Endodermal cell (in vitro differentiated cells): Measurements from ENCODE around the gene AHNAK. TPM values are rescaled to one million over a fixed set of nuclear protein-coding genes. Genes with fewer than 3 reads are reported as not detected.
A peak's percentile ranks its signal among the peaks of the same experiment; 100 is the strongest.

Experiments
- DNase-seq: peaks from one replicate; pipeline ENCODE4 v3.0.0-alpha.2; 2017
- H3K27ac ChIP-seq: 2 replicates; pipeline ENCODE4 v1.5.1; 2013; ENCODE audit warnings: mild to moderate bottlenecking, low read depth, low read length, moderate library complexity
- H3K27me3 ChIP-seq: 2 replicates; pipeline ENCODE4 v1.6.1; 2013; ENCODE audit warnings: mild to moderate bottlenecking, low read length, moderate library complexity; ENCODE audit not compliant: insufficient read depth, control insufficient read depth, poor library complexity, severe bottlenecking
- H3K36me3 ChIP-seq: 2 replicates; pipeline ENCODE4 v1.7.0; 2013; ENCODE audit warnings: mild to moderate bottlenecking, low read length, moderate library complexity; ENCODE audit not compliant: control insufficient read depth, insufficient read depth
- H3K4me1 ChIP-seq: one replicate; pipeline ENCODE4 v1.7.0; 2013; ENCODE audit warnings: low read length; ENCODE audit not compliant: control insufficient read depth, insufficient read depth
- H3K4me3 ChIP-seq: 2 replicates; pipeline ENCODE4 v1.5.1; 2013; ENCODE audit warnings: mild to moderate bottlenecking, low read length, moderate library complexity
- H3K9ac ChIP-seq: 2 replicates; pipeline ENCODE4 v1.6.1; 2013; ENCODE audit warnings: mild to moderate bottlenecking, low read length, moderate library complexity; ENCODE audit not compliant: poor library complexity, severe bottlenecking; ENCODE audit errors: extremely low read depth
- H3K9me3 ChIP-seq: 2 replicates; pipeline ENCODE4 v1.6.1; 2013; ENCODE audit warnings: mild to moderate bottlenecking, low read length, moderate library complexity; ENCODE audit not compliant: control insufficient read depth
- H3K27ac Mint-ChIP-seq: 2 replicates; pipeline ENCODE4 v1.8.0; 2020; ENCODE audit warnings: mixed read lengths
- H3K27me3 Mint-ChIP-seq: 2 replicates; pipeline ENCODE4 v1.8.0; 2021; ENCODE audit warnings: mild to moderate bottlenecking, mixed read lengths; ENCODE audit not compliant: insufficient read depth
- H3K36me3 Mint-ChIP-seq: 2 replicates; pipeline ENCODE4 v1.8.0; 2020; ENCODE audit warnings: low read depth, mixed read lengths
- H3K4me1 Mint-ChIP-seq: 2 replicates; pipeline ENCODE4 v1.8.0; 2020; ENCODE audit warnings: mixed read lengths
- H3K4me3 Mint-ChIP-seq: 2 replicates; pipeline ENCODE4 v1.8.0; 2020; ENCODE audit warnings: mild to moderate bottlenecking, moderate library complexity, mixed read lengths
- H3K9me3 Mint-ChIP-seq: 2 replicates; pipeline ENCODE4 v1.8.0; 2020; ENCODE audit warnings: mild to moderate bottlenecking, mixed read lengths
- WGBS, 2 experiments: methylation state at CpG; one replicate each; pipeline versions ENCODE4 v1.1.5 to v1.1.7; 2013; ENCODE audit warnings: missing lambda C conversion rate in 2 of 2, mixed read lengths in 1 of 2; ENCODE audit not compliant: insufficient coverage in 1 of 2, insufficient read length in 1 of 2; 5-methylcytosine and 5-hydroxymethylcytosine counted together
- total RNA-seq, 2 donors: library from RNA; stranded (reverse); fragmentation: NEBNext Ultra II Directional in 1 of 2; extraction: Animal tissue kit (Norgen Biotek cat#: 25700) in 1 of 2; gene quantifications; 2 replicates in 1 of 2; 3 replicates in 1 of 2; pipeline ENCODE4 v1.2.1, GENCODE V29; 2021
- TF ChIP-seq, protein P1 (sequence below): fragments of 200-600 bp; sonication (generic); conservative IDR thresholded peaks from 2 replicates; pipeline ENCODE4 v1.5.0; 2021; ENCODE audit warnings: antibody characterized with exemption, mild to moderate bottlenecking

Gene AHNAK
- total RNA-seq, 2 donors from 2014 or later, result 109 to 165 TPM

DNA sequence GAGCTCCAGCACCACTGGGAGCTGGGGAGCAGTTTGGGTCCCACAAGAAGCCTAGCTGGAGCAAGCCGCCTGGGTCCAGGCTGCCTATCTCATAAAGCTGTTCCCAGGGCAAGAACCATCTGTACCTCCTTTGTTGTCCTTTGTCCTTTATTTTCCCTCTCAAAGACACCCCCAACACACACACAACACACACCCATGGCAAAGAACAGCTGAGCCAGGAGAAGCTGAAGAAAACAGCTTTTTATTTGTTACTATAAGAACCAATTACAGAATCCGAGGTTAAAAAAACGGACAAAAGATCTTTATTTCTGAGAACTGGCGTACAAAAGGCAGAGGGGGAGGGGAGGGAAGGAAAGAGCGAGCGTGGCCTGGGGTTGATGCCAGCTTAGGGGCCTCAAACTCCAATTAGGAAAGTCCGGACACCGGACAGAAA lies 46.4 kb upstream of the AHNAK start:
- Mint-ChIP-seq H3K27ac (no peak overlapping the region), H3K36me3 (peaks cover 57% of the 10 kb centered on the region), H3K9me3 (no peaks in the 10 kb centered on the region), H3K4me1 (peaks cover 23% of the 10 kb centered on the region), H3K27me3 (no peaks in the 10 kb centered on the region), H3K4me3 (no peak overlapping the region)
- Histone ChIP-seq H3K9ac (no peak overlapping the region), H3K27ac (peak overlapping the region; percentile 15), H3K9me3 (no peaks in the 10 kb centered on the region), H3K4me3 (no peak overlapping the region), H3K4me1 (peaks cover 5% of the 10 kb centered on the region), H3K36me3 (peaks cover 64% of the 10 kb centered on the region), H3K27me3 (no peaks in the 10 kb centered on the region)
- 86% methylated on average over 8 of the region's 8 CpGs; no CpG with 5 or more reads in 1 of the 2 experiments for WGBS, 2 experiments
- TF ChIP-seq, protein P1, sequence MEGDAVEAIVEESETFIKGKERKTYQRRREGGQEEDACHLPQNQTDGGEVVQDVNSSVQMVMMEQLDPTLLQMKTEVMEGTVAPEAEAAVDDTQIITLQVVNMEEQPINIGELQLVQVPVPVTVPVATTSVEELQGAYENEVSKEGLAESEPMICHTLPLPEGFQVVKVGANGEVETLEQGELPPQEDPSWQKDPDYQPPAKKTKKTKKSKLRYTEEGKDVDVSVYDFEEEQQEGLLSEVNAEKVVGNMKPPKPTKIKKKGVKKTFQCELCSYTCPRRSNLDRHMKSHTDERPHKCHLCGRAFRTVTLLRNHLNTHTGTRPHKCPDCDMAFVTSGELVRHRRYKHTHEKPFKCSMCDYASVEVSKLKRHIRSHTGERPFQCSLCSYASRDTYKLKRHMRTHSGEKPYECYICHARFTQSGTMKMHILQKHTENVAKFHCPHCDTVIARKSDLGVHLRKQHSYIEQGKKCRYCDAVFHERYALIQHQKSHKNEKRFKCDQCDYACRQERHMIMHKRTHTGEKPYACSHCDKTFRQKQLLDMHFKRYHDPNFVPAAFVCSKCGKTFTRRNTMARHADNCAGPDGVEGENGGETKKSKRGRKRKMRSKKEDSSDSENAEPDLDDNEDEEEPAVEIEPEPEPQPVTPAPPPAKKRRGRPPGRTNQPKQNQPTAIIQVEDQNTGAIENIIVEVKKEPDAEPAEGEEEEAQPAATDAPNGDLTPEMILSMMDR, result no peak
- DNase-seq, result no peak

DNA sequence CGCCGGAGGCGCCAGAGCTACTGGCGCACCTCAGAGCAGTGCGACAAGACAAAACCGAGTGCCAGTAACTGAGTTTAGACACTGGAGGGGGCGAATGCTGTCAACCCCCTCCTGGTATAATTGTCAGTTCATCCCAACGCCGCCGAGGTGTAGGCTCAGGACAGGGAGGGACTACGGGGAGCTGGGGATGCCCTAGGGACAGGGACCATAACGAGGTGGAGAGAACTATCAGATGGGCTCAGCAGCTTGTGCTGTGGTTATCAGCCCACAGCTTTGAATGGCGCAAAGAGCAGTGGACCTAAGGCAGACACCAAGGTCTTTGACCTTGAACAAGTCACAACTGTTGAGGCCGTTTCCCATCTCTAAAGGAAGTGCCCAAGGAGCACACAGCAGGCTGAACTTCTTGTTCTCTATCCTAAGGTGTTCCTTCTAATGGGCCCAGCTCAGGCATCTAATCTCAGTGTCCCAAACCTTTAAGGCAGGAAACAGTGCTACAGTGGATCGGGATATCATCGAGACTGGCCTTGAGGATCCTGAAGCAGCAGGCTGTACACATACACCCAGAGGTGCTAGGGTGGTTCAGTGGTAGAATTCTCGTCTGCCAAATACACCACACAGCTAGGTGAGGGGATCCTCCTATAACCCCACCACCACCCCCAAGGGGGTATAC lies 45.7 kb upstream of the AHNAK start:
- TF ChIP-seq, protein P1, result no peak
- Histone ChIP-seq H3K27me3 (no peaks in the 10 kb centered on the region), H3K27ac (peak overlapping the region; percentile 96), H3K4me3 (peak overlapping the region; percentile 99), H3K36me3 (peaks cover 63% of the 10 kb centered on the region), H3K9ac (peak overlapping the region; percentile 21), H3K9me3 (no peaks in the 10 kb centered on the region), H3K4me1 (no peaks in the 10 kb centered on the region)
- DNase-seq, result no peak
- Mint-ChIP-seq H3K27me3 (no peaks in the 10 kb centered on the region), H3K36me3 (peaks cover 55% of the 10 kb centered on the region), H3K4me1 (peaks cover 17% of the 10 kb centered on the region), H3K4me3 (peak overlapping the region; percentile 87), H3K9me3 (no peaks in the 10 kb centered on the region), H3K27ac (peak overlapping the region; percentile 92)
- 33 to 37% methylated on average over 16 of the region's 17 CpGs for WGBS, 2 experiments

DNA sequence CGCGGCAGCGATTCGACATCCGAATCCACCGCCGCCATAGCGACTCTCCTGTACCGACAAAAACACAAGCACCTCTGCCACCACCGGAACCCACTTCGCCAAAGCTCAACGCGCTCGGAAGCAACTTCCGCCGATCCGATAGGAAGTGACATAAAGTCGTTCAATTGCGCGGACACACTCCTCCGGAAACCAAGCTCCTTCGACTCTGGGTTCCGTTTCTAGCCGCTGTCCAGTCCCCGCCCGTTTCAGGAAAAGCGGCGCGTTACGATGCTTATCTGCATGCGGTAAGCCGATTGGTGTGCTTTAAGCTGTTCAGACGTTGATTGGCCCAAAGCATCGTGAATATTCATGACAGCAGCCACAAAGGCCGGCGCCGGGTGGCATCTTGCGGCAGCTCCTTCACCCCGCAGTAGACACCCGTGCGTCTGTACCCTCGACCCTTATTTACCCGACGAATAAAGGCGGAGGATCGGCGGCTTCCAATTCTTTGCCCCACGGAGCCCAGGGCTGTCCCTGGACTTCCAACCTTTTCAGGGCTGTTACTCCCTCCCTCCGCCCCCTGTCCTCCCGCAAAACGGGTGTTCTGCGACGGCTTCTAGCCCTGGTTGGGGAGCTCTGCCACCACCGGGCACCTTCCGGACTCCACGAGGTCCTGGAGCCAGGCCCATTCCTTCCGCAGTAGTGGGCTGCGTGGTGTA lies 45.0 kb upstream of the AHNAK start, which contains the start of gene TUT1:
TSS of gene TUT1 (minus strand) at position 76 of the 698 bp plus-strand sequence. CDS start at position 38, 38 bp downstream.
- no peaks in the 10 kb centered on the region for H3K27me3 Mint-ChIP-seq
- H3K27ac Mint-ChIP-seq, result peak within 1 kb of the TSS; percentile 97
- H3K4me3 ChIP-seq, result peak within 1 kb of the TSS; percentile 99
- no peaks in the 10 kb centered on the region for H3K9me3 Mint-ChIP-seq
- peak within 1 kb of the TSS; percentile 96 for H3K27ac ChIP-seq
- no peaks in the 10 kb centered on the region for H3K9me3 ChIP-seq
- no peaks in the 10 kb centered on the region for H3K27me3 ChIP-seq
- H3K36me3 ChIP-seq, result peaks cover 57% of the 10 kb centered on the region
- peaks cover 50% of the 10 kb centered on the region for H3K36me3 Mint-ChIP-seq
- 0 to 1% methylated on average over 37 to 58 of the region's 58 CpGs for WGBS, 2 experiments
- H3K4me1 Mint-ChIP-seq, result peaks cover 15% of the 10 kb centered on the region
- peak within 1 kb of the TSS; percentile 79 for H3K9ac ChIP-seq
- no peaks in the 10 kb centered on the region for H3K4me1 ChIP-seq
- DNase-seq, result peak; percentile 99
- peak within 1 kb of the TSS; percentile 87 for H3K4me3 Mint-ChIP-seq
- TF ChIP-seq, protein P1, result no peak
